ENCODE results near the gene VEPH1.

VEPH1 gene

GRCh38 chr3:157301755-157302154 lies 201.5 kb downstream of the VEPH1 start:
- DNase-seq (ENCODE audit: low spot score) = no peak

GRCh38 chr3:157300981-157301663 lies 202.1 kb downstream of the VEPH1 start:
- no peak for DNase-seq (ENCODE audit: low spot score)

- no peak for DNase-seq (ENCODE audit: low spot score)
These were observed 203.1 kb downstream of the VEPH1 start for GRCh38 chr3:157300094-157300493.

GRCh38 chr3:157297328-157297915 lies 205.8 kb downstream of the VEPH1 start:
- DNase-seq (ENCODE audit: low spot score) = no peak

GRCh38 chr3:157294953-157295352 lies 208.3 kb downstream of the VEPH1 start:
- no peak for DNase-seq (ENCODE audit: low spot score)

GRCh38 chr3:157294491-157294890 lies 208.7 kb downstream of the VEPH1 start:
- DNase-seq (ENCODE audit: low spot score) = no peak

GRCh38 chr3:157290766-157291165 lies 212.4 kb downstream of the VEPH1 start:
- DNase-seq (ENCODE audit: low spot score) = no peak

GRCh38 chr3:157285966-157286365 lies 217.2 kb downstream of the VEPH1 start:
- DNase-seq (ENCODE audit: low spot score) = no peak

- DNase-seq (ENCODE audit: low spot score) = no peak
These were observed 218.1 kb downstream of the VEPH1 start for GRCh38 chr3:157285141-157285540.

GRCh38 chr3:157284688-157285087 lies 218.5 kb downstream of the VEPH1 start:
- no peak for DNase-seq (ENCODE audit: low spot score)

- DNase-seq (ENCODE audit: low spot score) = no peak
These were observed 220.7 kb downstream of the VEPH1 start for GRCh38 chr3:157282261-157283191.

- DNase-seq (ENCODE audit: low spot score) = no peak
These were observed 222.4 kb downstream of the VEPH1 start for GRCh38 chr3:157280786-157281185.

GRCh38 chr3:157280354-157280753 lies 222.9 kb downstream of the VEPH1 start:
- no peak for DNase-seq (ENCODE audit: low spot score)

GRCh38 chr3:157279237-157279636 lies 224.0 kb downstream of the VEPH1 start:
- DNase-seq (ENCODE audit: low spot score) = no peak

GRCh38 chr3:157276801-157277200 lies 226.4 kb downstream of the VEPH1 start:
- no peak for DNase-seq (ENCODE audit: low spot score)

- DNase-seq (ENCODE audit: low spot score) = no peak
These were observed 227.4 kb downstream of the VEPH1 start for GRCh38 chr3:157275832-157276231.

GRCh38 chr3:157274644-157275137 lies 228.5 kb downstream of the VEPH1 start:
- DNase-seq (ENCODE audit: low spot score) = peak; percentile 42

GRCh38 chr3:157271283-157271882 lies 231.8 kb downstream of the VEPH1 start:
- DNase-seq (ENCODE audit: low spot score) = no peak

- no peak for DNase-seq (ENCODE audit: low spot score)
These were observed 235.2 kb downstream of the VEPH1 start for GRCh38 chr3:157268026-157268425.

- DNase-seq (ENCODE audit: low spot score) = peak; percentile 22
These were observed 237.3 kb downstream of the VEPH1 start for GRCh38 chr3:157265931-157266330.

- DNase-seq (ENCODE audit: low spot score) = no peak
These were observed 240.2 kb downstream of the VEPH1 start for GRCh38 chr3:157263027-157263426.

GRCh38 chr3:157261000-157261399 lies 242.2 kb downstream of the VEPH1 start:
- DNase-seq (ENCODE audit: low spot score) = no peak
